GM19099 (cell line): ENCODE results near the gene HLA-DRA.
A peak's percentile ranks its signal among the peaks of the same experiment; 100 is the strongest.

Experiments
- POLR2A ChIP-seq: IDR thresholded peaks from 3 replicates; pipeline ENCODE4 v1.6.1; 2011; ENCODE audit warnings: low read depth; ENCODE audit not compliant: insufficient read length; ENCODE audit errors: extremely low read depth

Gene HLA-DRA

DNA sequence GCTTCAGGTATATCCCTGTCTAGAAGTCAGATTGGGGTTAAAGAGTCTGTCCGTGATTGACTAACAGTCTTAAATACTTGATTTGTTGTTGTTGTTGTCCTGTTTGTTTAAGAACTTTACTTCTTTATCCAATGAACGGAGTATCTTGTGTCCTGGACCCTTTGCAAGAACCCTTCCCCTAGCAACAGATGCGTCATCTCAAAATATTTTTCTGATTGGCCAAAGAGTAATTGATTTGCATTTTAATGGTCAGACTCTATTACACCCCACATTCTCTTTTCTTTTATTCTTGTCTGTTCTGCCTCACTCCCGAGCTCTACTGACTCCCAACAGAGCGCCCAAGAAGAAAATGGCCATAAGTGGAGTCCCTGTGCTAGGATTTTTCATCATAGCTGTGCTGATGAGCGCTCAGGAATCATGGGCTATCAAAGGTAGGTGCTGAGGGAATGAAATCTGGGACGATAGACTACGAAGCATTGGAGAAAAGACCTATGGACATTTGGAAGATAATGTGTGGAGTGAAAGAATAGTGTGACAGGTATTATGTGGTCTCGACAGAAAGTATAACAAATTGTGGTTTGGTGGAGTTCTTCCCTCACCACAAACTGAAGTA is at the start of gene HLA-DRA:
TSS of gene HLA-DRA (plus strand) at position 286 of the 613 bp plus-strand sequence. CDS start at position 350, 64 bp downstream.
- TF ChIP-seq POLR2A = peak; percentile 98

DNA sequence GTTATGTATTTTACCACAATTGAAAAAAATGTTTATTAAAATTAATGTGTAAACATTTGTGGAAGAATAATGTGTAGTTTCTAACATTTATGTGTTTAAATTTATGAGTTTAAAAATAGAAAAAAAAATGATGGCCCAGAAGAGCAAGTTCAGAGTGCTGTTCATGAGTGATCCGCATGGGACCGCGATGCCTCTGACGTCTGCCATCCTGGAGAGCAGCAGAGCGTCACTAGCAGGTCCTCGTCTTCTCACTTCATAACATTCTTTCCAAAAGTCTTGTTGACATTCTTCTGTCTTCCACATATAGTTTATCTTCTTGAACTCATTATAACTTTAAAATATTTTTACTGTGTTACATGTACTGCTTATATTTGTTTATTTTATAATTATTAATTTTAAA is 48.2 kb upstream of the HLA-DRA start:
- no peak for TF ChIP-seq POLR2A

DNA sequence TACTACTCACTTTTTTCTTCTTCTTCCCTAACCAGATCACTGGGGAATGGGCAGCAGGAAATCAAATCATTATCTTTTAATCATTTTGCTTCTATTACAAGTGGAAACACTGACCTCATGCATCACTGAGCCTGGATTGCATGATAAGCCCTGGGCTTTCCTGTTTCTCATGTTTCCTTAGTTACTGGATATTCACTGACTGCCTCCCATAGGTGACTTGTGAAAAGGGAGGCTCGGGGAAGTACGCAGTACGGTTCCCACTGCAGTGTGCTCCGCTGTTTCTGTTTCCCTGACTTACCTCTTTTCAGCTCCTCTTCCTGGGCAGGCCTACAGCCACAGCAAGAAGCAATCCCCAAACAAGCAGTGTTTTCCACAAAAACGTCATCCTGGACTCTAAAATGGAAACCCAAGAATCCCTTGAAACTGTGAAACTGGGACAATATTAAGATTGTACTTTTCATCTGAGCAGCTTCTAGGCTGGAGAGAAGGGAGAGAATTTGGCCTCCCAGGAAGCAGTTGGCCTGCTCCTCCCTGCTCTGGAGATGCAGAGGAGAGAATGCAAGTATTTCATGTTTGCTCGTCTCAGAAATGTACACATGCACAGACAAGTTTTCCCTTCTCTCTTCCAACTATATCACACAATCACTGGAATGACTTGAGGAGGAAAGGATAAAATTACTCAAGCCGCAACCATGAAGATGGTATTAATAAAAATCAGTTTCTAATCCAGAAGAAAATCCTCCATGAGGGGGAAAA is 45.8 kb upstream of the HLA-DRA start:
- no peak for TF ChIP-seq POLR2A

DNA sequence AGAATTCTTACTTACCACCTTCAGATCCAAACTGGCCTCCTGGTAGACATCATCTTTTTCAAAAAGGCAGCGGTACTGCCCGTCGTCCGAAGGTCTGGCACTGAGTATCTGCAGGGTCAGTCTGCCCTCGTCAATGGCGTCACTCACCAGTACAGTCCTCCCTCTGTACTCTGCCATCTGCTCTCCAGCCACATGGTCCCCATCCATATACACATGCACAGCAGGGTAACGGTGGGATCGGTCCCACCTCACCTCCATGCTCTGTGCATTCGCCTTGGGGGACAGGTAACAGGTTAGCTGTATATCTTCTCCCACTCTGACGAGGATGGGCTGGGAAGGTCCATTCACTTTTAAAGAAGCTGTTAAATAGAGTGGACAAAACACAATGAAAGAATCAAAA is 43.7 kb upstream of the HLA-DRA start:
- TF ChIP-seq POLR2A = no peak

DNA sequence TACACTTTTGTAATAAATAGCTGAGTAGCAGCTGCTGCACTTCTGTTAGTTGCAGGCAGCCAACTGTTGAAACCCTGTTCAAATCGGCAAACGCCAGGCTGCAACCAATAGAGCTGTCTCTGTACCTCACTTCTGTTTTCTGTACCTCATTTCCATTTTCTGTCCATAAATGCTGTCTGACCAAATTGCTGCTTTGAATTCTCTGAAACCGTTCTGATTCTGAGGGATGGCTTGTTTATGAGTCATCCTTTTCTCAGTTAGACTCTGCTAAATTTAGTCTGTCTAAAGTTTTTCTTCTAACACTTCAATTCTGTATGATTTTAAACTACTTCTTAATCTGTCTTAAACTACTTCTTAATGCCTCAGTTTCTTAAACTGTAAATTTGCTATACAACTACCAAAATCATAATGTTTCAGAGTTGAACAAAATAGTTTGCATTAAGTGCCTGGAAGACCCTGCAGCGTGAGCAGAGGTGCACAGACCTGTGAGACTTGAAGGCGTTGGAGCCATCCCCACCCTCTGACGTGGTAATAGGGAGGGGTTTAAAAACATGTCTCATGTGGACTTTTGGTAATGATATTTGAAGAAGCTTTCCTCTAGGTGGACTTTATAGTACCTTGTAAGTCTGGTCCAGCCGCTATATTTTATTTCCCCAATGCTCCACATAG is 42.3 kb upstream of the HLA-DRA start:
- TF ChIP-seq POLR2A = no peak

DNA sequence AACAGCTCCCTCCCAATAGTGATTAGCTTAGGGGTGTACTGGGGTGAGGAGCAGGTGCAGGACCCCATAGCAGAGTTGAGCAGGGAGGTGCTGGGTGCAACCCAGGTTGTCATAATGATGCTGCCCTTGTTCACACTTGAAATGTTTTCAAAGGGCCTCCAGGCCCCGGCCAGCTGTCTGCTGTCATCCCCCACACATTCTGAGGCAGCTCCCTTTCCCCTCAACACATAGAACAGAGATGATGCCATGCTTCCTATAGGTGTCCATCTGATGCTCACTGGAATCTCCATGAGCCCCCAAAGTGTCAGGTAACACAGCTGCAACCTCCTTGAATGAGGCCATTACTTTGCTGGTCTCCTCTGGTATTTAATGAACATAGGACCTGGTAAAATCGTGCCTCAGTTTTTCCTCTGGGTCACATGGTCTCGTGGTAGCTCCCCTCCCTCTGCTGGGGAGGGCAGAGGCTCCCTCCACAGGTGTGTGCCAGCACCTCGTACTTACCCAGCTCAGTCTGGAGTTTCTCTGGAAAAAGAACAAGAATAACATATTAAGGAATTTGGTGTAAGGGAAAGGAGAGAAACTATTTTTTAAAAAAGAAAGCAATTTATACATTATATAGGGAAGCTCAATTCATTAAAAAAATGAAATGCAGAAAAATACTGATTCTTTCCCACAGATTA is 38.3 kb upstream of the HLA-DRA start:
- TF ChIP-seq POLR2A = no peak

DNA sequence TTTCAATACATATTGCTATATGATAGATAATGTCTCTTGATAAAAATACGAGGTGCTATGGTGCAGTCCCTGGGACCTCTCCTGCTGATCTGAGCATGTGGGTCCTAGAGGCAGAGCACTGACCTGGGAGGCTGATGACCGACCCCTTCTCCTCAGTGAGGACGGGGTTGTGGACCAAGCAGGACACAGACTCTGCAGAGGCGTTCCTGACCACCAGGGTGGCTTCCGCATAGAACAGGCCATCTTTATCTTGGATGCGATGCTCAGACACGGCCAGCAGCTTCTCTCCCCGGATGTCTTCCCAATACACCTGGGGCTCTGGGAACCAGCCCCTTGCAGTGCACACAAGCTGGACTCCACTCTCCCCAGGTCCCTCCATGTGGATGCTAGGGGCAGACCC is 36.9 kb upstream of the HLA-DRA start:
- TF ChIP-seq POLR2A = no peak

DNA sequence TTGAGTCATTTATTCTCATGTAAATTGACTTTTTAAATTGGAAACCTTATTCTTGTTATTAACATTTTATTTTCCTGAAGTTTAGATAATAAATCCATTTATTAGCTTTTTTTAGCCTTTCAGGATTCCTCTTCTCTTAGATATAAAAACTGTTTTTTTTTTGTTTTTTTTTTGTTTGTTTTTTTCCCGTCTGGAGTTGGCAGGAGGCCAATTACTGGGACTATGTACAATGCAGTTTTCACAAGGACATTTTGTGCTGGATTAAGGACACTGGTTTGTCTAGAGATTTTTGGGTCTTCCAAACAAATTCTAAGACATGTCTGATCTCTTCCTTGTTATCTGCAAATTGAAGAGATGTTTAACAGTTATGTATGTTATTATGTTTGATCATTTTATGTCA is 34.0 kb upstream of the HLA-DRA start:
- TF ChIP-seq POLR2A = no peak

DNA sequence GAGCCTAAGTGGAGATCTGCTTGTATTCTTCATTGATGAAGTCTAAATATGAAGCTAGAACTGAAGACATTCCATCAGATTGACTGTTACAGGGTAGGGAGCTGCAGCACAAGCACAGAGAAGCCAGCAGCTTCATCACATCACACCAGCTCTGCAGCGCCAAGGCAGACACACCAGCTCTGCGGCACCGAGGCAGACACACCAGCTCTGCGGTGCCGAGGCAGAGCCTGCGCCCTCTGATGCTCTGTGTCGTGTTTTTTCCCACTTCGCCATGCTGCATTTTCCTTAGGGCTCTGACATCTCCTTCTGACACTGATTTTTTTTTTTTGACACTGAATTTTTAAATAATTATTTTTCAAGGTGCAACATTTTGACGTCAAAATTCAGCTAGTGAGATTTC is 33.5 kb upstream of the HLA-DRA start:
- TF ChIP-seq POLR2A = no peak

DNA sequence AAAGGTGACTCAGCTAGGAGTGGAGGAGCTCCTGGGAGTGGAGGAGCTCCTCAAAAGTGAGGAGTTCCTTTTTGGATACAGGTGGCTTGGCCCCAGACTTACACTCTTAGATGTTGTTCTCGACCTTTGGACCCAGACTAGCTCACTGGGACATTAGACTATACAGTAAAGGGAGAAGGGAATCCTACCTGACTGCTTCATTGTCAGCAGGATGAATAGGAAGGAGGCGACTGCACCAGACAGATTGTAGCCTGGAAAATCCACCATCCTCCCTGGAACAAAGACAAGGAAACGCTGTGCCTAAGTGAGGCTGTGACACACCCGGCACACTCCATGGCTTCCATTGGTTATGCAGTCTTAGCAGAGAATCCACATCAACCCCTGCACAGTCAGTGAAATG is 32.8 kb upstream of the HLA-DRA start, which contains the start of gene BTNL2:
TSS of gene BTNL2 (minus strand) at position 325 of the 400 bp plus-strand sequence. CDS start at position 267, 58 bp downstream.
- no peak for TF ChIP-seq POLR2A

DNA sequence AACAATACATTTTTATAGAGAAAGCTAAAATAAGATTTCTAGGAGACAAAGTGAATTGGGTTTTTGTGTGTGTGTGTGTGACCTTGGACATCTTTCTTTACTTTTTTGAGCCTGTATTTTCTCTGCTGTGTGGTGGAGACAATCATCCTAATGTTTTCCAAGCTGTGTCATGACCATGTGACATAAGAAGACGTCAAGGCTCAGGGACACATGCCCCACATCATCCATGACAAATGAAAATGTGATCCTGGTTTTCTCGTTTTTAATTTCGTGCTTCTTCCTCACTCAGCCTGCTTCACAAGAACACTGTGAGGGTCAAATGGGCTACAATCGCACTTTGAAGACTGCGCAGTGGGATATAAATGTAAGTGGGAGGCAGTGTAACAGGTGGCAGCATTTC is 28.8 kb upstream of the HLA-DRA start:
- TF ChIP-seq POLR2A = no peak

DNA sequence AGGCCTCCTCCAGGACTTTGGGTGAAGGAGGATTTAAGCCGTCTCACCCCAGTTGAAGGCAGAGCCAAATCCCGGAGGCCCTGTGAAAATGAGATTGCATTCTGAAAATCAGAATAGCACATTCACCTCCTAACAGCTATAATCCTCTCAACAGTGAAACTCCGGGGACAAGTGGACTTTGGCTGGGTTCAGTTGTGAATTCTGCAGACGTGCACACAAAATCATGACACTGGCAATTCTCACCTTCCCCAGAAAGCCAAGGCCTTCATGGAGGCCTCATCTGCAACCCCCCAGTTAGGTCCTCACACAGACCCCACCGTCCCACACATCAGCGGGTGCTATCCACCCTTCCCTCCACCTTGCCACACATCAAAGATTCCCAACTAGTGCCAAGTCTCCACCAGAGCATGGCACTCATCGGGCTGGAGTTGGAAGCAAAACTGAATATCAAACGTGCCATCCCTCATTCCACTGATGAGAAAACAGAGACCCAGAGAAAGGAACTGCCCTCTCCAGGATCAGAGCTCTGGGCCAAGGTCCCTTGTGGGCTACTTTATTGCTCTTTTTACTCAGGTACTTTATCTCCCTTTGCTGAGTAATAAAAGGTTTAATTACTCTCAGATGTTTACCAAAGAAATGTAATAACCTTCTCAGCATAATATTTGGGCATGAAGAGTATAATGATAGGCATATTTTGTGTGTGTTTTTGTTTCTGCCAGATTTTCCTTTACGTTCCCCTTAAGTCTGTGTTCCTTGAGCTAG is 27.9 kb upstream of the HLA-DRA start:
- no peak for TF ChIP-seq POLR2A

DNA sequence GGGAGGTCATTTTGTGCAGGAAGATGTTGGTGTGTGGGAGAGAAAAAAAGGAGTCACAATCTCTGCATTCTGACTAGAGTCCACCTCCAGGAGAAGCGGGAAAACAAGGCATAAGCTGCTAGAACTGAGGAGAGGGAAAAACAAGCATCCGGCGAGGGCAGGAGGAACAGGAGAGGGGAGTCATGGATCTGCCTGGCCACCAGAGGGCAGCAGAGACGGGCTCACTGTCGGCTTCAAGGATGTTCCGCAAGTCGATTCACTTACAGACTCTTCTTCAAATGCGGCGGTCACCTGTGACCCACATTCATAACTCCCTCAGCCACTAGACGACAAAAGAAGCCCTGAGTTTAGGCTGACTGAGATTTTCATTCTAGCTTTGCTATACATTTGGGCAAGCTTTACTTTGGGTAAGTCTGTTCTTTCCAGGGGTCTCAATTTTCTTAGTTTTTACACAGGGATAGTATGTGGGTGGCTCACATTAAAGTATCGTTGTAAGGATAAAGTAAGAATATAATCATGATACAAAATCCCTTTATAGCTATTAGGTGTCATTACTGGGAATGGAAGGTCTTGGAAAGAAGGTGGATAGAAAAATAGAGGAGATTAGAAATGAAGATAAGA is 26.1 kb upstream of the HLA-DRA start:
- TF ChIP-seq POLR2A = no peak

DNA sequence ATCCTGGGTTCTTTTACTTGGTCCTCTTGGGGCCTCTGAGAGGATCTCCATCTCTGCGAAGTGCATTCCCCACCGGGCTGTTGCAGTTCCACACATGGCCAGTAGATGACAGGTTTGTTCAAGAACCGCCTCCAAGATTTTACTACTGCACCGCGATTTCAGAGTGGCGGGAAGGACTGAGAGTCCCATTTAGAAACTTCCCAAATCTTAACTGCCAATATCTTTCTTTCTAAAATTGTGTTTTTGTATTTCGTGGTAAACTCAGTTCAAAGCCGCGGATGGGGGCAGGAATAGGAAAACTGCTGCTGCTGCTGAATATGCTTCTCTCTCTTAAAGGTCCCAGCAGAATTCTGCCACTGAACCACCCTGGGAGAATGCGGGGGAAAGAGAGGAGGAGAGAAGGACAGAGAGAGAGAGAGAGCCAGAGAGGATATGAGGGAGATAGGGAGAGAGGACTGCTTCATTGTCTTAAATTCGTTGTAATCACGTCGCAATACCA is 24.1 kb upstream of the HLA-DRA start:
- TF ChIP-seq POLR2A = no peak

DNA sequence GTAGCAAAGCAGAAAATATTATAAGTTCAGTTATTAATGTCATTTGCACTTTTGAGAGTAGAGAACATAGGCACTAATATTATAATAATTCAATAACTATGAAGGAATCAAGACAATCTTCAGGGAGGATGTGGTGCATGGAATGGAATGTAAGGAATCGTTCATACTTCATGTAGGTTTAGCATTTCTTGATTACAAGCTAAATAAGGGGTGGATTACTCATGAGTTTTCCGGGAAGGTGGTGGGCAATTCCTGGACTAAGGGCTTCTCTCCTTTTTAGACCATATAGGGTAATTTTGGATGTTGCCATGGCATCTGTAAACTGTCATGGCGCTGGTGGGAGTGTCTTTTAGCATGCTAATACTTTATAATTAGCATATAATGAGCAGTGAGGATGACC is 23.7 kb upstream of the HLA-DRA start:
- no peak for TF ChIP-seq POLR2A
